ENCODE measurements around the gene DPP6. TPM values are rescaled to one million over a fixed set of nuclear protein-coding genes. Genes with fewer than 3 reads are reported as not detected.

DPP6 gene
- 0.11 and 0.50 TPM in 2 replicates for total RNA-seq

GRCh38 chr7:154051643-154052529, at the start of gene DPP6:
Gene DPP6, plus strand, starts transcription at chr7:154052398.

Measured in uterine smooth muscle cell (primary cell).